ENCODE data around the gene PEX5L. TPM values are rescaled to one million over a fixed set of nuclear protein-coding genes. Genes with fewer than 3 reads are reported as not detected.

PEX5L gene
- total RNA-seq, 6 experiments from 2014 or later: not detected

- Histone ChIP-seq H3K27me3 (no peaks in the 10 kb centered on the region), H3K4me1 (no peaks in the 10 kb centered on the region), H3K4me3 (no peak overlapping the region), H3K27ac (no peak overlapping the region), H3K36me3 (no peaks in the 10 kb centered on the region), H3K9me3 (no peaks in the 10 kb centered on the region)
- 62% methylated on average over 1 of the region's 1 CpG for WGBS (ENCODE audit: insufficient coverage, low coverage, low lambda C conversion rate, missing lambda C conversion rate)
- DNase-seq (no peak), ATAC-seq (peak in 2 of 4 donors; percentile 45 to 73)
- TF ChIP-seq CTCF (IDR thresholded peaks at IDR 0.05) (no peak), POLR2A (IDR thresholded peaks at IDR 0.05) (no peak)
- intact Hi-C loops (cut with DNase I): no loop called here
These were observed 73.9 kb downstream of the PEX5L start for GRCh38 chr3:179962629-179963387.

GRCh38 chr3:179961703-179962078 lies 75.0 kb downstream of the PEX5L start:
- Histone ChIP-seq H3K36me3 (no peaks in the 10 kb centered on the region), H3K4me1 (no peaks in the 10 kb centered on the region), H3K27me3 (no peaks in the 10 kb centered on the region), H3K27ac (no peak overlapping the region), H3K9me3 (no peaks in the 10 kb centered on the region), H3K4me3 (no peak overlapping the region)
- DNase-seq (no peak), ATAC-seq (no peak)
- intact Hi-C loops (cut with DNase I): no loop called here
- no peak for TF ChIP-seq POLR2A (IDR thresholded peaks at IDR 0.05)
- TF ChIP-seq CTCF (IDR thresholded peaks at IDR 0.05): no peak
- WGBS (ENCODE audit: insufficient coverage, low coverage, low lambda C conversion rate, missing lambda C conversion rate): 46% methylated on average over 5 of the region's 5 CpGs

- H3K9me3 ChIP-seq: no peaks in the 10 kb centered on the region
- no peaks in the 10 kb centered on the region for H3K27me3 ChIP-seq
- no peak overlapping the region for H3K27ac ChIP-seq
- intact Hi-C loops (cut with DNase I): no loop called here
- no peaks in the 10 kb centered on the region for H3K4me1 ChIP-seq
- DNase-seq: no peak
- no peak overlapping the region for H3K4me3 ChIP-seq
- ATAC-seq: no peak
- WGBS (ENCODE audit: insufficient coverage, low coverage, low lambda C conversion rate, missing lambda C conversion rate): 45% methylated on average over 6 of the region's 6 CpGs
- TF ChIP-seq CTCF (IDR thresholded peaks at IDR 0.05) (no peak), POLR2A (IDR thresholded peaks at IDR 0.05) (no peak)
- H3K36me3 ChIP-seq: no peaks in the 10 kb centered on the region
These were observed 75.5 kb downstream of the PEX5L start for GRCh38 chr3:179961071-179961702.

- Histone ChIP-seq H3K27ac (no peak overlapping the region), H3K4me1 (no peaks in the 10 kb centered on the region), H3K9me3 (no peaks in the 10 kb centered on the region), H3K27me3 (no peaks in the 10 kb centered on the region), H3K4me3 (no peak overlapping the region), H3K36me3 (no peaks in the 10 kb centered on the region)
- DNase-seq (no peak), ATAC-seq (no peak)
- TF ChIP-seq CTCF (IDR thresholded peaks at IDR 0.05) (no peak), POLR2A (IDR thresholded peaks at IDR 0.05) (no peak)
- intact Hi-C loops (cut with DNase I): no loop called here
- WGBS (ENCODE audit: insufficient coverage, low coverage, low lambda C conversion rate, missing lambda C conversion rate): 56% methylated on average over 8 of the region's 9 CpGs
These were observed 78.0 kb downstream of the PEX5L start for GRCh38 chr3:179958759-179959158.
